ENCODE data around the gene STAT5B. TPM values are rescaled to one million over a fixed set of nuclear protein-coding genes. Genes with fewer than 3 reads are reported as not detected.
A peak's percentile ranks its signal among the peaks of the same experiment; 100 is the strongest.

Gene STAT5B
- total RNA-seq, 1 donor from 2014 or later, result 67.9 TPM

DNA sequence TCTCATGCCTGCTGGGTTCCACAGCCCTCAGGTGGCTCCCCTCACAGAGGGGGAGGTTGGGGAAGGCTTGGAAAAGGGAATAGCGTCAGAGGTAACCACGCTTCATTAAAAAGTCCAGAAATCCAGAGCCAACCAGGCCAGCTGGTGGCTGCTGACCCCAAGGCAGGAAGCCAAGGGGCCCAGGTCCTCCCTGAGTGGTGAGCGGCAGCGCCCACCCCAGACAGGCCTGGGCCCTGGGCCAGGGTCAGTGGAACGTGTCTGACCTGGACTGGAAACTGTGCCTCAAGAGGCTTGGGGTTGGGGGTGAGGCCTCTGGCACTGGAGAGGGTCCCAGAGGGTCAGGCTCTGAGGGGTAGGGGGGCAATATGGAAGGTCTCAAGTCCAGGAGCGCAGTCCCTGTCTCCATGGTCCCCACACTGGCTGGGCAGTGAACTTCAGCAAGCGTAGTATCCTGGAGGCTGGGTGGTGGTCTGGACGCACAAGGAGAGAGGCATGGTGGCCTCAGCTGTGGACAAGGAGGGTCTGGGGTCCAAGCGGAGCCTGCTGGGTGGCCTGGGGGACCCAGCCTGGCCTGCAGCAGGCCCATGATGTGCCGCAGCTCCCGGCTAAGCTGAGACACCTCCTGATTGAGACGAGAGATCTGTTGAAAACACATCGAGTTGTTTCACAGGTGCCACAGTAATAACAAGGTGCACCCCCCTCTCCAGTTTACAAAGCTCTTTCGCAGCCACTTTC is 116.2 kb downstream of the STAT5B start:
- H3K36me3 ChIP-seq, result no peaks in the 10 kb centered on the region
- H3K9me3 ChIP-seq, result no peaks in the 10 kb centered on the region
- no peak overlapping the region for H3K4me3 ChIP-seq
- ATAC-seq (no peak), DNase-seq (no peak)
- H3K4me1 ChIP-seq, result peaks cover 8% of the 10 kb centered on the region
- intact Hi-C loops (cut with DNase I), result no loop called here
- H3K27me3 ChIP-seq (ENCODE audit: low read depth), result no peaks in the 10 kb centered on the region
- no peak overlapping the region for H3K27ac ChIP-seq
- TF ChIP-seq CTCF (IDR thresholded peaks at IDR 0.05), result no peak

- Histone ChIP-seq H3K27me3 (ENCODE audit: low read depth) (no peaks in the 10 kb centered on the region), H3K9me3 (no peaks in the 10 kb centered on the region), H3K27ac (peak overlapping the region; percentile 92), H3K36me3 (peaks cover 11% of the 10 kb centered on the region), H3K4me3 (peak overlapping the region; percentile 100), H3K4me1 (peaks cover 37% of the 10 kb centered on the region)
- no peak for DNase-seq
- ATAC-seq, result no peak
- intact Hi-C loops (cut with DNase I), result no loop called here
- TF ChIP-seq CTCF (IDR thresholded peaks at IDR 0.05), result no peak
Observed at GRCh38 chr17:42155614-42156045, 120.6 kb downstream of the STAT5B start.

DNA sequence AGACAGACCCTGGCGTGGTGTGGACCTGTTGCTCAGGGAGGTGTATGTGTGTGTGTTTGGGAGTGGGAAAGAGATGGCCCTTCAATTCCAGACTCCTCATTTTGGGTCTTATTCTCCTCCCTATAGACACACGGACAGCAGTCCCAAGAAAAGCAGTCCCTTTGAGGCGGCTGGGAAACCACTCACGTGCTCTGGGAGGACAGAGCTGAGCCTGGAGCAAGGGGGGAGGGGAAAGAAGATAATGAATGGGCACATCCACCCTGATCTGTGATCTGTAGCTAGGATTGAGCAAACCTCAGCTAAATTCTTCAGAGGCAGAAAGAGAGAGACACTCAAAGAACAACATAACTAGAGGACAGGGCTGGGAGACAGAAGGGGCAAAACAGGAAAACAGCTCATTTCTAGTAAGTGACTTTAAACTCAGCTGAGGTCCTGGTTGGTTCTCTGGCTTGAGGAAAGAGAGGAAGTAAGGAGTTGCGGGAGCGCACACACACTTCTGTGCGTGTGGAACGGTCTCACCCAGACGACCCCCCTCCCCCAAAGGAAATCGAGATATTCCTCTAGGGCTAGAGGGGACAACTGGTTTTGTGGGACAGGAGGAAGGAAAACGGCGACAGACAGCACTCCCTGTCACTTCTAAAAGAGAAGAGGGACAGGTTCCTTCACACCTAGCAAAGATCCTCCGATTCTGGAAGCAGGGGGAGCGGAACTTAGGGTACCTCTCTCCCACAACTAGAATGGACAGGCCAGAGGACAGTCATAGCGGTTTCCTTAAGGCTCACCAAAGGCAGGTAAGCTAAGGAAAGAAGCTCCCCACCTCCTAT is 122.1 kb downstream of the STAT5B start:
- H3K27ac ChIP-seq, result peak overlapping the region; percentile 92
- peaks cover 39% of the 10 kb centered on the region for H3K4me1 ChIP-seq
- peak in 1 of 2 donors; percentile 8 for ATAC-seq
- no peaks in the 10 kb centered on the region for H3K27me3 ChIP-seq (ENCODE audit: low read depth)
- intact Hi-C loops (cut with DNase I), result no loop called here
- peak overlapping the region; percentile 100 for H3K4me3 ChIP-seq
- H3K36me3 ChIP-seq, result peaks cover 25% of the 10 kb centered on the region
- H3K9me3 ChIP-seq, result no peaks in the 10 kb centered on the region
- no peak for DNase-seq
- TF ChIP-seq CTCF (IDR thresholded peaks at IDR 0.05), result no peak

Other genes starting within 250 kb of the STAT5B start
- 0.89 TPM for gene C17orf113, start 225.8 kb downstream of the STAT5B start, total RNA-seq
- gene ZNF385C, start 177.9 kb downstream of the STAT5B start, total RNA-seq, result 1.2 TPM
- gene DHX58, start 163.7 kb downstream of the STAT5B start, total RNA-seq, result 40.4 TPM
- 41.6 TPM for gene KAT2A, start 155.0 kb downstream of the STAT5B start, total RNA-seq
- gene HSPB9, start 153.6 kb downstream of the STAT5B start, total RNA-seq, result not detected
- gene RAB5C, start 121.4 kb downstream of the STAT5B start, total RNA-seq, result 153 TPM
- 0.09 TPM for gene KCNH4, start 95.2 kb downstream of the STAT5B start, total RNA-seq
- not detected for gene HCRT, start 90.9 kb downstream of the STAT5B start, total RNA-seq
- gene GHDC, start 81.9 kb downstream of the STAT5B start, total RNA-seq, result 33.4 TPM
- 53.3 TPM for gene STAT5A, start 12.1 kb upstream of the STAT5B start, total RNA-seq
- gene STAT3, start 112.1 kb upstream of the STAT5B start, total RNA-seq, result 278 TPM
- gene CAVIN1, start 146.9 kb upstream of the STAT5B start, total RNA-seq, result 269 TPM
- gene ATP6V0A1, start 182.5 kb upstream of the STAT5B start, total RNA-seq, result 107 TPM